ENCODE results near the gene MID1.

Gene MID1

GRCh38 chrX:10549280-10549679 lies 71.1 kb downstream of the MID1 start:
- no peak for ATAC-seq (replicated peaks)
- H3K4me3 Mint-ChIP-seq, result no peak overlapping the region
- H3K4me1 Mint-ChIP-seq, result no peaks in the 10 kb centered on the region
- H3K27ac Mint-ChIP-seq, result no peak overlapping the region
- peaks cover 0 to 5% of the 10 kb centered on the region in 2 donors for H3K27me3 Mint-ChIP-seq
- no peaks in the 10 kb centered on the region for H3K36me3 Mint-ChIP-seq
- DNase-seq, result no peak
- H3K9me3 Mint-ChIP-seq, result no peaks in the 10 kb centered on the region

DNA sequence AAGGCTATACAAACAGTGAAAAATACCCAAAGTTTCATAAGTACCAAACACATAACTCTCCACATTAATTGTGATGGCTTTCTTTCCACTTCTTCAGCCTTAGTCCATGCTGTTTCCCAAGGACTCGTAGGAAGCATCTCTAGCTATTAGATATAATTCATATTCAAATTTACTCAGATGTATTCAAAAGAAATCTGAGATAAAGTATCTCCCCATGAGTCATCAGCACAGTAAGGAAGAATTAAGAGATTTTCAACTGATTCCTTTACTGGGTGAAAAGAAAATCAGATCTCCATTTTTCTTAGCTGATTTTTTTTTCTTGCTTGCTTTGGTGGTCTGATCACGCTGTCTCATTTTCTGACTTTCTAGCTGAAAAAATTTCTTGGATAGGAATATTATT lies 71.7 kb downstream of the MID1 start:
- DNase-seq, result no peak
- H3K4me3 Mint-ChIP-seq, result no peak overlapping the region
- H3K27ac Mint-ChIP-seq, result no peak overlapping the region
- H3K4me1 Mint-ChIP-seq, result no peaks in the 10 kb centered on the region
- H3K27me3 Mint-ChIP-seq, result peaks cover 0 to 5% of the 10 kb centered on the region in 2 donors
- no peaks in the 10 kb centered on the region for H3K36me3 Mint-ChIP-seq
- no peak for ATAC-seq (replicated peaks)
- no peaks in the 10 kb centered on the region for H3K9me3 Mint-ChIP-seq

DNA sequence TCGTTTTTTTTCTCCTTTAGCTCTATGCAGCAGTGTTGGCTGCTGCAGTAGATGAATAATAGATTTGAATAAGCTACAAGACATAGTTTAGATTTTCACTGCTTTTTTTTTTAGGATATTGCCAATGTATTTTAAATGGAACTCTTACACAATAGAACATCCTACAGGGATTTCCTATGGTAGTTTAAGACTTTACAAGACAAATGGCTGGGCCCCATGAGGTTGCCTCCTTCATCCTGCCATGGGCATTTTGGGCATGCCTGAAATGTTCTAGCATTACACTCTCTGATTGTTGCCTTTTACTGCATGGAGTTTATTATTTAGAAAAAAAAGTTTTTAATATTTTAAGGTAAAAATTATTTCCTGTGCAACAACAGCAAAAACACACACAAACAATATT lies 74.5 kb downstream of the MID1 start:
- H3K4me1 Mint-ChIP-seq, result no peaks in the 10 kb centered on the region
- H3K27me3 Mint-ChIP-seq, result peaks cover 0 to 6% of the 10 kb centered on the region in 2 donors
- DNase-seq (no peak), ATAC-seq (replicated peaks) (no peak)
- H3K27ac Mint-ChIP-seq, result no peak overlapping the region
- H3K9me3 Mint-ChIP-seq, result no peaks in the 10 kb centered on the region
- H3K36me3 Mint-ChIP-seq, result no peaks in the 10 kb centered on the region
- H3K4me3 Mint-ChIP-seq, result no peak overlapping the region

GRCh38 chrX:10542586-10542985 lies 77.8 kb downstream of the MID1 start:
- Mint-ChIP-seq H3K27ac (no peak overlapping the region), H3K9me3 (no peaks in the 10 kb centered on the region), H3K27me3 (peaks cover 0 to 8% of the 10 kb centered on the region in 2 donors), H3K4me1 (no peaks in the 10 kb centered on the region), H3K36me3 (no peaks in the 10 kb centered on the region), H3K4me3 (no peak overlapping the region)
- ATAC-seq (replicated peaks) (no peak), DNase-seq (no peak)

DNA sequence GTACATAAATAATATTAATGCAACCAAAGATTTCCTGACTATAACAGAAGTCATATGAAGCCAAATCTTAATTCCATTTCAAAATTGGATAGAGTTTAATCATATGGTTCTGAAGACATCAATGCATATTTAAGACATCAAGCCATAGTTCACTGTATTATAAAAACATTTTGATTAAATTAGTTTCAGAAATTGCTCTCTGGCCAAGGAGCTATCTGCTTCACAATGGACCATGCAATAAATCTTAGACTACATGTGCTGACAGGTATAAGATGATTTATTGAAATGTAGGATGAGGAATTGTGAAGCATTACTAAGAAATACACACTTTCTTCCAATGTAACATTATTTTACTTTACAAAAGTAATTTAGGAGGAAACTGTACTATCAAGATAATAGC lies 81.6 kb downstream of the MID1 start:
- Mint-ChIP-seq H3K4me1 (no peaks in the 10 kb centered on the region), H3K27ac (no peak overlapping the region), H3K27me3 (peaks cover 0 to 4% of the 10 kb centered on the region in 2 donors), H3K4me3 (no peak overlapping the region), H3K9me3 (no peaks in the 10 kb centered on the region), H3K36me3 (no peaks in the 10 kb centered on the region)
- DNase-seq (no peak), ATAC-seq (replicated peaks) (no peak)

DNA sequence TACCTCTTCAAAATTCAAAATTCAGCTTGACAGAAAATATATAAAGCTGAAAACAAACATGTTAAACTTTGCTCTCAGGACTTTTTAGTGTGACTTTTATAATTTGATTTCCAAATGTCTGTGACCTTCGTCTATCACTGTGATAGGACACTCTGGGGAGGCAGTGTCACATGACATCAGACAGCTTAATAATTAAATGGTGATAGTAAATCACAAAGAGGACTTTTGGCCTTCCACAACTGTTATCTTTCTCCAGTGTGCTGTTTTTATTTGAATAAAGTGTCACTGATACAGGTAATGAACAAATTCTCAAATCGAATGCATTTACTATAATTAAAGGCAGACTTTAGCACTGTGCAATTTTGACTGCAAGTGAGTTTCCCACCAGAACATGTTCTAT lies 83.1 kb downstream of the MID1 start:
- H3K27ac Mint-ChIP-seq, result no peak overlapping the region
- H3K4me1 Mint-ChIP-seq, result no peaks in the 10 kb centered on the region
- H3K4me3 Mint-ChIP-seq, result no peak overlapping the region
- ATAC-seq (replicated peaks), result no peak
- H3K36me3 Mint-ChIP-seq, result no peaks in the 10 kb centered on the region
- DNase-seq, result no peak
- peaks cover 0 to 4% of the 10 kb centered on the region in 2 donors for H3K27me3 Mint-ChIP-seq
- H3K9me3 Mint-ChIP-seq, result no peaks in the 10 kb centered on the region

GRCh38 chrX:10536744-10537143 lies 83.6 kb downstream of the MID1 start:
- H3K4me1 Mint-ChIP-seq, result no peaks in the 10 kb centered on the region
- no peak for DNase-seq

GRCh38 chrX:10534611-10535010 lies 85.8 kb downstream of the MID1 start:
- peaks cover 0 to 6% of the 10 kb centered on the region in 2 donors for H3K27me3 Mint-ChIP-seq

More at GRCh38 chrX:10536744-10537143, 83.6 kb downstream of the MID1 start:
- Mint-ChIP-seq H3K27ac (no peak overlapping the region), H3K36me3 (no peaks in the 10 kb centered on the region), H3K9me3 (no peaks in the 10 kb centered on the region), H3K4me3 (no peak overlapping the region), H3K27me3 (peaks cover 0 to 4% of the 10 kb centered on the region in 2 donors)
- no peak for ATAC-seq (replicated peaks)

GRCh38 chrX:10533696-10534365 lies 86.6 kb downstream of the MID1 start:
- H3K27me3 Mint-ChIP-seq, result peaks cover 0 to 11% of the 10 kb centered on the region in 2 donors
- H3K4me1 Mint-ChIP-seq, result no peaks in the 10 kb centered on the region
- DNase-seq, result no peak
- no peak overlapping the region for H3K4me3 Mint-ChIP-seq
- H3K9me3 Mint-ChIP-seq, result no peaks in the 10 kb centered on the region
- ATAC-seq (replicated peaks), result no peak
- H3K36me3 Mint-ChIP-seq, result no peaks in the 10 kb centered on the region
- no peak overlapping the region for H3K27ac Mint-ChIP-seq

More at GRCh38 chrX:10534611-10535010, 85.8 kb downstream of the MID1 start:
- no peak for DNase-seq
- H3K9me3 Mint-ChIP-seq, result no peaks in the 10 kb centered on the region
- ATAC-seq (replicated peaks), result no peak
- no peak overlapping the region for H3K27ac Mint-ChIP-seq
- H3K4me3 Mint-ChIP-seq, result no peak overlapping the region
- no peaks in the 10 kb centered on the region for H3K4me1 Mint-ChIP-seq
- no peaks in the 10 kb centered on the region for H3K36me3 Mint-ChIP-seq

DNA sequence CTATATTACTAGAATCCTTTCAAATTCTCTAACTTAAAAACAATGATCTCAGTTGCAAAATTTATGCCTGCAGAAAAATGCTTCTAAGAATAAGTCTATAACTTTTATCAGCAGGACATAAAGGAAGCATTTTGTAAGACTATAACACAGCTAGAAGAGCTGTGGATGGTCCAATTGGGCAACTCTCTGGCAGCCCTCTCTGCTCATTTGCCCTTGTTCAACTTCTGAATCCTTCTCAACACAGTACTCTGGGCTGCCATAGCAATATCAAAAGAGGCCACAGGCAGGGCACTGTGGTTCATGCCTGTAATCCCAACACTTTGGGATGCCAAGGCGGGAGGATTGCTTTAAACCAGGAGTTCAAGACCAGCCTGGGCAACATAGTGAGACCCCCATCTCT lies 88.5 kb downstream of the MID1 start:
- Mint-ChIP-seq H3K36me3 (no peaks in the 10 kb centered on the region), H3K27me3 (peaks cover 0 to 11% of the 10 kb centered on the region in 2 donors), H3K9me3 (no peaks in the 10 kb centered on the region), H3K27ac (no peak overlapping the region), H3K4me1 (no peaks in the 10 kb centered on the region), H3K4me3 (no peak overlapping the region)
- no peak for ATAC-seq (replicated peaks)
- no peak for DNase-seq

- H3K9me3 Mint-ChIP-seq, result no peaks in the 10 kb centered on the region
- peaks cover 0 to 11% of the 10 kb centered on the region in 2 donors for H3K27me3 Mint-ChIP-seq
- no peak for ATAC-seq (replicated peaks)
These were observed 91.0 kb downstream of the MID1 start for GRCh38 chrX:10529344-10529743.

DNA sequence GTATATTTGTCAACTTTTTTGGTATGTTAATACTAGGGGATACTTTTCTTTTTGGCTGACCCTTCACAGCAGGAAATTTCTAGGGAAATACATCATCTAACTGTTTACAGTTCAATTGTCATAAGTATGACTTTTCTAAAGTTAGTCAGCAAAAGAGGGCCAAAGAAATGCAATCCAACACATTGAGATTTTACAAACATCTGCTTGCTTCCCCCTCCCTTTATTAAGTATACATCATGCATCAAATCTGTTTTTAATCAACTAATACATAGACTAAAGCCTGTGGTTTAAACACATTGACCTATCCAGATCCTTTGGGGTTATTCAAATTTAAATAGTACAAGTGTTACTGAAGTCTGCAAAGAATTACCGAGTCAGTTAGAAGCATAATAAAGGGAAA lies 93.9 kb downstream of the MID1 start:
- no peaks in the 10 kb centered on the region for H3K4me1 Mint-ChIP-seq
- no peak for DNase-seq
- H3K27me3 Mint-ChIP-seq, result peaks cover 0 to 11% of the 10 kb centered on the region in 2 donors
- H3K36me3 Mint-ChIP-seq, result no peaks in the 10 kb centered on the region
- ATAC-seq (replicated peaks), result no peak
- H3K9me3 Mint-ChIP-seq, result peaks cover 0 to under 1% of the 10 kb centered on the region in 2 donors
- no peak overlapping the region for H3K27ac Mint-ChIP-seq
- no peak overlapping the region for H3K4me3 Mint-ChIP-seq

More at GRCh38 chrX:10529344-10529743, 91.0 kb downstream of the MID1 start:
- Mint-ChIP-seq H3K4me3 (no peak overlapping the region), H3K36me3 (no peaks in the 10 kb centered on the region), H3K27ac (no peak overlapping the region), H3K4me1 (no peaks in the 10 kb centered on the region)
- no peak for DNase-seq

- no peak overlapping the region for H3K27ac Mint-ChIP-seq
These were observed 94.8 kb downstream of the MID1 start for GRCh38 chrX:10525381-10526120.

GRCh38 chrX:10524578-10524977 lies 95.8 kb downstream of the MID1 start:
- Mint-ChIP-seq H3K27ac (no peak overlapping the region), H3K36me3 (no peaks in the 10 kb centered on the region), H3K9me3 (peaks cover 0 to 6% of the 10 kb centered on the region in 2 donors), H3K4me1 (no peaks in the 10 kb centered on the region), H3K27me3 (peaks cover 0 to 8% of the 10 kb centered on the region in 2 donors), H3K4me3 (no peak overlapping the region)
- ATAC-seq (replicated peaks) (no peak), DNase-seq (no peak)

More at GRCh38 chrX:10525381-10526120, 94.8 kb downstream of the MID1 start:
- peaks cover 0 to 6% of the 10 kb centered on the region in 2 donors for H3K9me3 Mint-ChIP-seq
- H3K36me3 Mint-ChIP-seq, result no peaks in the 10 kb centered on the region
- no peak for ATAC-seq (replicated peaks)
- no peak overlapping the region for H3K4me3 Mint-ChIP-seq
- no peak for DNase-seq
- H3K27me3 Mint-ChIP-seq, result peaks cover 0 to 14% of the 10 kb centered on the region in 2 donors
- H3K4me1 Mint-ChIP-seq, result no peaks in the 10 kb centered on the region

DNA sequence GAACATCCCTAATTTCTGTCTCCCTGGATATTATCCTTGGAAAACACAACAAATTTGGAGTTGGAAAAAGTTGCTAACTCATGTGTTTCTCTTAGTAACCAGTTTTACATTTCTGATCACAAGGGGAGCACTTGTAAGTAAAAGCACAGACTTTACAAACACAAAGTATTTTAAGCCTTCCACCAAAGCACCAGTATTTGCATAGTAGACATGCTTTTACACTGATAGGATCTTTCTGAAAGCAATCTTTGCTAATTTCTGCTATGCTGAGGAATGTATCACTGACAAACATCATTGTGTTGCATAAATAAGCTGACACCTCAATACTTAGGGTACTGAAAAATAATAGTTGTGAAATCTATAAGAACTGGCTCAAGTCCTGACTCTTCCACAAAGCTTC lies 100.6 kb downstream of the MID1 start:
- H3K4me1 Mint-ChIP-seq, result no peaks in the 10 kb centered on the region
- H3K36me3 Mint-ChIP-seq, result no peaks in the 10 kb centered on the region
- DNase-seq, result no peak
- H3K4me3 Mint-ChIP-seq, result no peak overlapping the region
- H3K9me3 Mint-ChIP-seq, result peaks cover 0 to 6% of the 10 kb centered on the region in 2 donors
- no peak for ATAC-seq (replicated peaks)
- peaks cover 0 to 4% of the 10 kb centered on the region in 2 donors for H3K27me3 Mint-ChIP-seq
- H3K27ac Mint-ChIP-seq, result no peak overlapping the region

Measured in stimulated activated naive B cell treated with anti-CD40 and anti-IgM and Interleukin-4, amounts not matched to agents 10 μg/mL and 1 μg/mL and 100 μg/mL, for 72 hours (primary cell).